NCI-H2227 (cell line): Measurements from ENCODE around the gene TMEM255B.

ENCODE experiments used
- DNase-seq: peaks from one replicate; lab custom pipeline; 2025; ENCODE audit not compliant: unreplicated experiment; lab: John Stamatoyannopoulos, UW

Gene TMEM255B

GRCh38 chr13:113856716-113857065 lies 97.7 kb downstream of the TMEM255B start:
- no peak for DNase-seq

DNA sequence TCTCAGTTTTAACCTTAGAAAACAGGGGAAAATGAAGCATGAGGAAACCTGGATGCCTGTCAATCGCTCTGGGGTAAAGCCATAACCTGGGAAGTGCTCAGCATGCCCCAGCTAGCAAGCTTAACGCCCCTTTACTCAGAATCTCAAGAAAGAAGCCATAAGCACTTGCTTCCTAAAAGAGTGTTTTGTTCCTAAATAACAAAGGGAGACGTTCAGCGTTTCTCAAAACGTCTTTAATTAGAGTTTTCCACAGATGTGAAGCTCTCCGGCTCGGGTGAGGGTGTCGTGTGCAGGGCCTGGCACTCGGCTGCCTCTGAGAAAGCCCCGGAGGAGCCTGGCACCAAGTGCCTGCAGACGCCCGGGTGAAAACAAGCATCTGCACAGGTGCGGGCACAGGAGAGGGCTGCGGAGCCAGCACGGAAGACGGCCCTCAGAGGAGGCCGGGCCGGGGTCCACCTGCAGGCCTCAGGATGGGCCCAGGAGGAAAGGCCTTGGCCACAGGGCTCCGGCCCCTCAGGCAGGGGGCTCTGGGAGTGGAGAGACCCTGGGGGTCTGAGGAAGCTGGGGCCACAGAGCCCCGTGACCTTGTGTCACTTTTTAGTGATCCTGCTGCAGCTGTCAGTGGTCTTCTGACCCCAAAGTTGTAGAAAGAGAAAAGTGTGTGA lies 98.6 kb downstream of the TMEM255B start:
- DNase-seq = no peak

- no peak for DNase-seq
Measured at GRCh38 chr13:113859311-113860050, 100.5 kb downstream of the TMEM255B start.

DNA sequence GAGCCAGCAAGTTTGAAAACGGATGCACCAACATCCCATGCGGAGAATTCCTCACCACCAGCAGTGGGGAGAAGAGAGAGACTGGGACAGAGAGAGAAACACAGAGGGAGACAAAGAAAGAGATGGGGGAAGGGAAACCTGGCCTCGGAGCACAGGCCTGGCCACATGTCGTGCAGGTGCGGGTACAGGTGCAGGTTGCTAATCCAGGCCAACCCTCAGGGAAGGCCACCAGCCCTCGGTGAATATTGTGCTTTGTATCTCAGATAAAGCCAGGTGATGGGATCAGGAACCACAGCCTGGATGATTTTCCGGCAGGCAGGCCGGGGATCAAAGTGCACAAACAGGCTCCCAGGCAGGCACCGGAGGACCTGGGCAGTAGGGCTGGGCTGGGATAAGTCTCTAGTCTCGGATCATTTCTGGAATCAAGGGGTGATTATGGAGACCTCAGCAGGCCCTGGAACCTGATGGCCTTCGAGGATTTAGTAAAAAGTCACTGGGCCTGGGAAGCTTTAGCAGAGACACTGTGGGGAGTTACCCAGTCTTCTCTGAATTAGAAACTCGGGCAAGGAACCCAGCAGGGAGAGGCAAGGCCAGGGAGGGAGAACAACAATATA lies 101.1 kb downstream of the TMEM255B start:
- DNase-seq = no peak

GRCh38 chr13:113860665-113861432 lies 101.8 kb downstream of the TMEM255B start:
- DNase-seq = no peak

- DNase-seq = no peak
Measured at GRCh38 chr13:113861433-113862030, 102.5 kb downstream of the TMEM255B start.

DNA sequence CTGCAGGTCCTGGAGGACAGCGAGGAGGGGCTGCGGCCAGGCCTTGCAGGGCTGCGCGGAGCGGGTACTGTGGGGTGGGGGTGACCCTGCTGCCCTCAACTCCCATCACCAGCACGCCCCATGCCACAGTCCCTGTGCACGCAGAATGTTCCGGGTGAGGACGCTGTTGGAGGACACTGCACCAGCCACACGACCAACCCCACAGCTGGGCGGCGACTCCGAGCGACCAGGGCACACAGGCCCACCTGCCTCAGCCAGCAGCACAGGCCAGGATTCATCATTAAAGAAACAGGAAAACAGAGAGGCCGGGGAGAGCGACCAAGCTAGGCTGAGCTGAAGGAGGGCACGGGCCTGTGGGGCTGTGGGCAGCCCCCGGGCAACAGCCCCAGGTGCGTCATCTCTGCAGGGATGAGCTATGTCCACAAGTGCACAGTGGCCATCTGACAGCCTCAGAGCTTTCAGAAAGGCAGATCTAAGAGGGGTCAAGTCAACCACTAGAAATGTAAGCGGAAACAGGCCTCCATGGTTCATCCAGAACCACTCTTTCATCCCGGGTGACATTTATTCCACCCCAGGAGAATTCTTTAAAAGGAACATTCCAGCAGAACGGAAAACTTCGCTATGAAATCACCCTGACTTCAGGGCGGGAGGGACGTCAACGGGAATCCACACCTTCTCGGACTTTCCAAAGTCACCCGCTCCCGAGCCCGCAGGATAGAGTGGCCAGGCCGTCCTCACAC lies 103.3 kb downstream of the TMEM255B start:
- DNase-seq = no peak

- peak; percentile 18 for DNase-seq
Measured at GRCh38 chr13:113862931-113863523, 104.0 kb downstream of the TMEM255B start.

DNA sequence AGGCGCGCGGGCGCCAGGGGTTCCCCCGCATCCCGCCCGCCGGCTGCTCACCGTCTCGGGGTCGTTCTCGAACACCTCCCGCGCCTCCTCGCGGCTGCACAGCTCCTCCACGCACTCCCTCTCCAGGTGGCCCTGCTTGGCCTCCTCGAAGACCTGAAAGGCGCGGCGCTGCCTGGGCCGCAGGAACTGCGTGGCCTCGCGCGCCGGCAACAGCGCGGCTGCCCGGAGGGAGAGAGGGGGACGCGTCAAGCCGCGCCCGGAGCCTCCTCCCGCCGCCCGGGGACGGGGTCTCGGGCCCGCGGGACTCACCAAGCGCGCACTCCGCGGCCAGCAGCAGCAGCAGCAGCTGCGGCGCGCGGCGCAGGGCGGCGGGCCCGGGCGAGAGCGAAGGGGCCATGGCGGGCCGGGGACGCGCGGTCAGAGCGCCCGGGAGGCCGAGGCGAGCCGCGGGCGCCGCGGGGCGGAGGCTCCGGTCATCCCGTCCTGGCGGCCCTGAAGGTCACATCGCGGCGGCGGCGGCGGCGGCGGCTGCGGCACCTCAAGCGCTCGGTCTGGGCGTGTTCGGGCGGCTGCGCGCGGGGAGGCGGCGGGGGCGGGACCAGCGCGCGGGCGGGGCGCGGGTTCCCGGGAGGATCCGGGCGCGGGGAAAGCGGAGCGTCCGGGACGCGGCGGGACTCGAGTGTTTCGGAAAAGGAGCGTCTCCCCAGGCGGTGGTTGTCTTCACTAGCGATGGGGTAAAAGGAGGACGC lies 104.7 kb downstream of the TMEM255B start, which contains the start of gene GAS6:
TSS of gene GAS6 (minus strand) at position 553 of the 749 bp plus-strand sequence. CDS start at position 397, 156 bp downstream.
- peak; percentile 44 for DNase-seq

GRCh38 chr13:113864273-113864890 lies 105.4 kb downstream of the TMEM255B start:
- DNase-seq = no peak

DNA sequence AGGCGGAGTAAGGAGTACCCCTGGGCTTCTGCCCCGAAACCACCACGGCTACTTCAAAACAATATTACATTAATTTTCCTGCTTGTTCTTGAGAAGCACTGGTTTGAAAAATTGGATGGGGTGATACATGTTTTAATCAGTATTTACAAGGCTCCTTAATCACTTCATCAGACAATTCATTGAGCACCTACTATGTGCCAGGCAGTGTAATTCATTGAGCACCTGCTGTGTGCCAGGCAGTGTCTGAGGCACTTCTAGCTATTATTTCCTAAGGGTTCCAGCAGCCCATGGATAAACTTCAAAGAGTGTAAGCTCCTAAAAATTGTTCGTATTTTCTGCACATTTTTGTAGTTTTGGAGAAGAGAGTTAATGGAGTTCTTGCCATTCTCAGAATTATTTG lies 106.4 kb downstream of the TMEM255B start:
- DNase-seq = no peak
